GM12875 (cell line): ENCODE measurements around the gene STAC2.

ENCODE experiments used
- H3K4me3 ChIP-seq: one replicate; pipeline ENCODE4 v1.5.1; 2011; ENCODE audit warnings: low read depth, low read length, control low read depth
- CTCF ChIP-seq: IDR thresholded peaks from 2 replicates; pipeline ENCODE4 v1.5.1; 2011; ENCODE audit warnings: low read depth, mild to moderate bottlenecking, control low read depth, inconsistent platforms, low read length, moderate library complexity, borderline replicate concordance; ENCODE audit not compliant: insufficient read depth

Gene STAC2

GRCh38 chr17:39231091-39231561 is 5.4 kb upstream of the STAC2 start:
- H3K4me3 ChIP-seq: no peak overlapping the region
- TF ChIP-seq CTCF: no peak

- no peak for TF ChIP-seq CTCF
- no peak overlapping the region for H3K4me3 ChIP-seq
Observed at GRCh38 chr17:39230361-39230760, 4.6 kb upstream of the STAC2 start.

- TF ChIP-seq CTCF: no peak
- H3K4me3 ChIP-seq: no peak overlapping the region
Observed at GRCh38 chr17:39229274-39229913, 3.6 kb upstream of the STAC2 start.

GRCh38 chr17:39227364-39227919 is 1.7 kb upstream of the STAC2 start:
- no peak overlapping the region for H3K4me3 ChIP-seq
- TF ChIP-seq CTCF: no peak

- no peak for TF ChIP-seq CTCF
- H3K4me3 ChIP-seq: no peak overlapping the region
Observed at GRCh38 chr17:39225959-39226683, 376 bp upstream of the STAC2 start.

- no peak overlapping the region for H3K4me3 ChIP-seq
- TF ChIP-seq CTCF: no peak
Observed at GRCh38 chr17:39224778-39225307, 902 bp downstream of the STAC2 start.
